ENCODE results near the gene LHFPL2. TPM values are rescaled to one million over a fixed set of nuclear protein-coding genes. Genes with fewer than 3 reads are reported as not detected.
"Not testable (repeated sequence)": the region's sequence is repeated elsewhere in the genome, so short reads cannot be mapped to it uniquely, and the experiment has no call there.

LHFPL2 gene
- polyA plus RNA-seq, 1 of the 3 experiments (the other 2 are of a cell fraction) = 10.4 TPM

- H3F3A ChIP-seq (replicated peaks; ENCODE audit: insufficient read depth) = peaks cover 3% of the 10 kb centered on the region
- H3K36me3 ChIP-seq (replicated peaks in 1 of 2; ENCODE audit: control insufficient read depth in 1 of 2, insufficient read depth in 2 of 2, low read length in 1 of 2) = no peaks in the 10 kb centered on the region
- H3K4me3 ChIP-seq (ENCODE audit: low read depth in 2 of 2, low read length in 1 of 2) = no peak overlapping the region
- no peak overlapping the region for H3K27ac ChIP-seq (ENCODE audit: low read depth in 2 of 2, low read length in 1 of 2)
- H4K20me1 ChIP-seq (ENCODE audit: insufficient read depth) = no peaks in the 10 kb centered on the region
- H2AFZ ChIP-seq (ENCODE audit: low read depth) = no peak overlapping the region
- ChIA-PET POLR2A (no interaction called here), CTCF (interaction anchor here (1.0 kb wide), 1 partner anchor 251 kb away, joined by 3 read pairs; no protein-coding TSS in a partner anchor)
- no peaks in the 10 kb centered on the region for H3K27me3 ChIP-seq (ENCODE audit: insufficient read depth)
- no peak overlapping the region for H3K4me2 ChIP-seq
- WGBS (ENCODE audit: low lambda C conversion rate) = 94% methylated on average over 4 of the region's 4 CpGs
- TF ChIP-seq SMC3 (IDR thresholded peaks at IDR 0.05; ENCODE audit: low read depth, low read length) (no peak), TEAD4 (IDR thresholded peaks at IDR 0.05; ENCODE audit: borderline replicate concordance, insufficient read depth) (no peak), MAX (IDR thresholded peaks at IDR 0.05; ENCODE audit: low read depth) (no peak), EZH2phosphoT487 (IDR thresholded peaks at IDR 0.05; ENCODE audit: borderline replicate concordance, low read depth) (no peak), GATA2 (CRISPR knock-in tag; IDR thresholded peaks at IDR 0.05) (no peak), TAF1 (IDR thresholded peaks at IDR 0.05; ENCODE audit: borderline replicate concordance, low read depth, low read length) (no peak), USF2 (IDR thresholded peaks at IDR 0.05; ENCODE audit: borderline replicate concordance, low read depth, low read length) (no peak), FOXJ3 (CRISPR knock-in tag; IDR thresholded peaks at IDR 0.05) (no peak)
- H3K4me1 ChIP-seq (ENCODE audit: control insufficient read depth in 1 of 2, insufficient read depth in 2 of 2, low read depth in 1 of 2, low read length in 1 of 2) = peaks cover 0 to 7% of the 10 kb centered on the region in 2 experiments; a peak in 1 of 4 replicates
- no peaks in the 10 kb centered on the region for H3K9me2 ChIP-seq
- DNase-seq = no peak
- H3K79me2 ChIP-seq (ENCODE audit: insufficient read depth) = no peaks in the 10 kb centered on the region
- H3K9me3 ChIP-seq = no peaks in the 10 kb centered on the region
- no peak overlapping the region for H3K9ac ChIP-seq
These were observed 20.8 kb upstream of the LHFPL2 start for GRCh38 chr5:78669331-78669730.

- no peak for DNase-seq
- ChIA-PET CTCF (interaction anchor here (1.1 kb wide), 1 partner anchor 12 kb away, joined by 3 read pairs; no protein-coding TSS in a partner anchor), POLR2A (no interaction called here)
- Histone ChIP-seq H3K4me3 (ENCODE audit: low read depth in 2 of 2, low read length in 1 of 2) (no peak overlapping the region), H4K20me1 (ENCODE audit: insufficient read depth) (no peaks in the 10 kb centered on the region), H3K27ac (ENCODE audit: low read depth in 2 of 2, low read length in 1 of 2) (no peak overlapping the region), H3K27me3 (ENCODE audit: insufficient read depth) (no peaks in the 10 kb centered on the region), H3K9me2 (no peaks in the 10 kb centered on the region), H2AFZ (ENCODE audit: low read depth) (no peak overlapping the region), H3K9ac (no peak overlapping the region), H3K4me1 (ENCODE audit: control insufficient read depth in 1 of 2, insufficient read depth in 2 of 2, low read depth in 1 of 2, low read length in 1 of 2) (peaks cover 0 to 7% of the 10 kb centered on the region in 2 experiments; a peak in 1 of 4 replicates), H3F3A (replicated peaks; ENCODE audit: insufficient read depth) (peaks cover 8% of the 10 kb centered on the region), H3K79me2 (ENCODE audit: insufficient read depth) (no peaks in the 10 kb centered on the region), H3K4me2 (no peak overlapping the region), H3K36me3 (replicated peaks in 1 of 2; ENCODE audit: control insufficient read depth in 1 of 2, insufficient read depth in 2 of 2, low read length in 1 of 2) (no peaks in the 10 kb centered on the region), H3K9me3 (no peaks in the 10 kb centered on the region)
- 84% methylated on average over 5 of the region's 5 CpGs for WGBS (ENCODE audit: low lambda C conversion rate)
- TF ChIP-seq POLR2AphosphoS5 (IDR thresholded peaks at IDR 0.05; ENCODE audit: low read depth, low read length) (no peak), FOXM1 (IDR thresholded peaks at IDR 0.05; ENCODE audit: low read depth) (no peak), GABPA (IDR thresholded peaks at IDR 0.05; ENCODE audit: low read depth) (no peak), YY1 (IDR thresholded peaks at IDR 0.05; ENCODE audit: low read depth) (no peak)
These were observed 19.0 kb upstream of the LHFPL2 start for GRCh38 chr5:78667461-78668103.

GRCh38 chr5:78666975-78667374, 18.4 kb upstream of the LHFPL2 start:
- CTCF ChIA-PET = interaction anchor here (1.1 kb wide), 1 partner anchor 11 kb away, joined by 3 read pairs; no protein-coding TSS in a partner anchor
- H4K20me1 ChIP-seq (ENCODE audit: insufficient read depth); DNase-seq; H3K27me3 ChIP-seq (ENCODE audit: insufficient read depth); H3K4me1 ChIP-seq (ENCODE audit: control insufficient read depth in 1 of 2, insufficient read depth in 2 of 2, low read depth in 1 of 2, low read length in 1 of 2); H2AFZ ChIP-seq (ENCODE audit: low read depth); H3K79me2 ChIP-seq (ENCODE audit: insufficient read depth); H3K9ac ChIP-seq; H3K4me2 ChIP-seq; H3F3A ChIP-seq (replicated peaks; ENCODE audit: insufficient read depth); H3K9me2 ChIP-seq; H3K36me3 ChIP-seq (replicated peaks in 1 of 2; ENCODE audit: control insufficient read depth in 1 of 2, insufficient read depth in 2 of 2, low read length in 1 of 2); POLR2A ChIA-PET; H3K27ac ChIP-seq (ENCODE audit: low read depth in 2 of 2, low read length in 1 of 2); H3K4me3 ChIP-seq (ENCODE audit: low read depth in 2 of 2, low read length in 1 of 2); H3K9me3 ChIP-seq: not testable (repeated sequence)
- 100% methylated on average over 1 of the region's 1 CpG for WGBS (ENCODE audit: low lambda C conversion rate)
